ENCODE measurements around the gene ADGRL1. TPM values are rescaled to one million over a fixed set of nuclear protein-coding genes. Genes with fewer than 3 reads are reported as not detected.
"Not testable (repeated sequence)": the region's sequence is repeated elsewhere in the genome, so short reads cannot be mapped to it uniquely, and the experiment has no call there.

The ADGRL1 gene
- total RNA-seq, 2 donors from 2014 or later: 23.9 to 26.1 TPM

GRCh38 chr19:14200147-14200841, 5.7 kb downstream of the ADGRL1 start:
- DNase-seq: peak; percentile 34
- peak; percentile 44 to 51 for ATAC-seq
- intact Hi-C loops (cut with DNase I): loop anchor here in 1 of 2 donors (5.0 to 10.0 kb wide), 2 partner anchors 55 to 147 kb away; no protein-coding TSS in a partner anchor

DNA sequence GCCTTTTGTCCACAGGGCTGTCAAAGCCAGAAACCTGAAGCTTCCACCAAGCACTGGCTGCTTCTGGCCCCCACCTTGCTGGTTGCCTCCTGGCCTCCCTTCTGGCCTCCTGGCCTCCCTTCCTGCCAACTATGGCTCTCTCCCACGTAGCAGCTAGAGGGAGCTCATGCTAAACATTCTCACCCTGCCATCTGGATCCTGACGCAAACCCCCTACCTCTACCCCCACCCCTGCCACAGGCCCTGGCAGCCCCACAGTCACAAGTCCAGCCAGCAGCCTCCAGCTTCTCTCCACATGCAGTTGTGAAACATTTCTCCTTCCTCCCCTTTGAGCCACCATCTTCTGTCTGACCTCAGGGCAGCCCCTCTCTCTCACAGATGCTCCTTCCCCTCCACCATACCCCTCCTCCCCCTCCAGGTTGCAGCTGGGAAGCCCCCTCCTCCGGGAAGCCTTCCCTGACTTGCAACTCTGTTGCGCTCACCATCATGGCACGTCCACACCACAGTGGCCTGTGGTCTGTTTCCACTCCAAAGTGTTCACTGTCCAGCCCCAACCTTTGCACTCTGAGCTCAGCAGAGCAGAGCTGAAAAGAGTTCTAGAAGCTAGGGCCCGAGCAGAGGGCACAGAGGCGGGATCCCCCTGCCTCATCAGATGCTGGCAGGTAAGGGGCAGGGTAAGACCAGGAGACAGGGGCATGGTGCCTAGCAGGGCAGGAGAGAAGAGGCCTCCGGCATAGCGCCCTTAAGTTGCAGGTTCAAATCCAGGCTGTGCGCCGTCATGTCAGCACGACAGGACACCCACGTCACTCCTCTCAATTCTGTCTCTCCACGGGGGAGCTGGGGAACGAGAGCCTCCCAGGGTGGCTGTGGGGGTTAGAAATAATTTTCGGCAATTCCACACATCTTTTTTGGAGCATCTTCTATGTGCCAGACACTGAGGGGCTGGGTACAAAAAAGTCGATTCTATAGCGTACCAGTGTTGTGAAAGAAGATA, 7.3 kb downstream of the ADGRL1 start:
- intact Hi-C loops (cut with DNase I): no loop called here
- no peak for DNase-seq
- no peak for ATAC-seq

DNA sequence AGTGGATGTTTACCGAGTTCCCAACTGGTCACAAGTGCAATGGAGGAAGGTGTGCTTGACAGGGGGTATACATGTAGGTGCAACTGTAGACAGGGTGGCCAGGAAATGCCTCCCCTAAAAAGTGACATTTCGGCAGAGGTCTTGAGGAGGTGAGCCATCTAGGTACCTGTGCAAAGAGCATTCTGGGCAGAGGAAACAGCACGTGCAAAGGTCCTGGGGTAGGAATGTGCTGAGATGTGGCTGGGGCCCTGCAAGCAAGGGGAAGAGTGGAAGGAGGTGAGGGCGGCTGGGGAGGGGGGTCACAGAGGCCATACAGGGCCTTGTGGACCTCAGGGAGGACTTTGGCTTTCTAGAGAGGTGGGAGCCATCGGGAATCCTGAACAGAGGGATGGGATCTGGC, 8.1 kb downstream of the ADGRL1 start:
- DNase-seq (no peak), ATAC-seq (no peak)
- intact Hi-C loops (cut with DNase I): no loop called here

DNA sequence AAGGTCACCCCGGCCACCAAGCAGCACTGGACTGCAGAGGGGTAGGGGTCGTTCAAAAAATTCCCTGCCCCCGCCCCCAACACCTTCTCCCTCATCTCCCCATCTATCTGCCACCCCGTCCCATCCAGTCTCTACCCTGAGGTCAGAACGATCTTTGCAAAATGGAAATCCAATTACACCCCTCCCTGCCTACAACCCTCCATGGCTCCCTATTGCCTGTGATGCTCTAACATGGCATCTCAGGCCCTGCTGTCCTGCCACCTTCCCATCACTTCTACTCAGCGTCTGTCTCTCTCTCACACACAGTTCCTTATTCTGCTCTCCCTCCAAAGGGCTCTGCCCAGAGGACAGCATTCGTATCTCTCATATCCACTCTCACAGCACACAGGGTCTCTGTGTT, 8.7 kb downstream of the ADGRL1 start:
- intact Hi-C loops (cut with DNase I); DNase-seq; ATAC-seq: not testable (repeated sequence)

DNA sequence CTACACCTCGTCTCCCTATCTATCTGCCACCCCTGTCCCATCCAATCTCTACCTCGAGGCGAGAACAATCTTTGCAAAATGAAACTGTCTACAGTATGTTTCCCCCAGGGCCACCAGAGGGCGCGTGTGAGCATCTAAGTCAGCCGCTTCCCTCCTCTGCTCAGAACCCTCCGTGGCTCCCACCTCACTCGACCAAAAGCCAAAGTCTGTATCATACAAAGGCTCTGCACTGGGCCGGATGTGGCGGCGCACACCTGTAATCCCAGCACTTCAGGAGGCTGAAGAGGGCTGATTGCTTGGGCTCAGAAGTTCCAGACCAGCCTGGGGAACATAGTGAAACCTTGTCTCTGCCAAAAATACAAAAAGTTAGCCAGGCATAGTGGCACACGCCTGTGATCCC, 9.9 kb downstream of the ADGRL1 start:
- DNase-seq (peak; percentile 74), ATAC-seq (peak; percentile 56 to 65)
- intact Hi-C loops (cut with DNase I): not testable (repeated sequence)

GRCh38 chr19:14195216-14195615, 10.8 kb downstream of the ADGRL1 start:
- DNase-seq; ATAC-seq; intact Hi-C loops (cut with DNase I): not testable (repeated sequence)

DNA sequence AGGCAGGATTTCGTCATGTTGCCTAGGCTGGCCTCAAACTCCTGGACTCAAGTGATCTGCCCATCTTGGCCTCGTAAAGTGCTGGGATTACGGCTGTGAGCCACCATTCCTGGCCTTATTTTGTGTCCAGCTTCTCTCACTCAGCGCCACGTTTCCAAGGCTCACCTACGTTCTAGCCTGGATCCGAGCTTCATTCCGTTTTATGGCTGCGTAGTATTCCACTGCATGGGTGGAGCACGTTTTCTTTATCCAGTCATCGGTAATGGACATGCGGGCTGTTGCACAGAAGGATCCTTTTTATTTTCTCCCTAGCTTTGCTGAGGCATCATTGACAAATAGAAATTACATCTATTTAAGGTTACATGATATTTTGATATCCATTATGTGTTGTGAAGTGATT, 16.6 kb downstream of the ADGRL1 start:
- intact Hi-C loops (cut with DNase I): no loop called here
- no peak for DNase-seq
- no peak for ATAC-seq

GRCh38 chr19:14188086-14188485, 17.9 kb downstream of the ADGRL1 start:
- intact Hi-C loops (cut with DNase I); ATAC-seq; DNase-seq: not testable (repeated sequence)

GRCh38 chr19:14187561-14187960, 18.4 kb downstream of the ADGRL1 start:
- no peak for DNase-seq
- intact Hi-C loops (cut with DNase I): no loop called here
- no peak for ATAC-seq

GRCh38 chr19:14186684-14187083, 19.3 kb downstream of the ADGRL1 start:
- ATAC-seq; intact Hi-C loops (cut with DNase I); DNase-seq: not testable (repeated sequence)

DNA sequence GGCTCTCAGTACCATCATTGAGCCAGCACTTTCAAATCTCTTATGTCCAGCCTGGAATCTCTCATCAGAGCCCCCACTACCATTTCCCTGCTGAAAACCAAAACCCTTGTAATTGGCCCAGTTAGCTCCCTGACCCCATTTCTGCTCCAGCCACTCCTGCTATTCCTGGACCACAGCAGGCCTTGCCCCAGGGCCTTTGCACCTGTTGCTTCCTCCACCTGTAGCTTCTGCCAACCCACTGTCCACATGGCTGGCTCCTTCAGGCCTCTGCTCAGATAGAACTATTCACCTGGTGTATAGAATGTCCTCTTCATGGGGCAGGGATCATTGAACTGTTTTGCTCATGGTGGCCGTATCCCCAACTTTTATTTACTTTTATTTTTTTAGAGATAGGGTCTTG, 20.3 kb downstream of the ADGRL1 start:
- ATAC-seq; DNase-seq; intact Hi-C loops (cut with DNase I): not testable (repeated sequence)

DNA sequence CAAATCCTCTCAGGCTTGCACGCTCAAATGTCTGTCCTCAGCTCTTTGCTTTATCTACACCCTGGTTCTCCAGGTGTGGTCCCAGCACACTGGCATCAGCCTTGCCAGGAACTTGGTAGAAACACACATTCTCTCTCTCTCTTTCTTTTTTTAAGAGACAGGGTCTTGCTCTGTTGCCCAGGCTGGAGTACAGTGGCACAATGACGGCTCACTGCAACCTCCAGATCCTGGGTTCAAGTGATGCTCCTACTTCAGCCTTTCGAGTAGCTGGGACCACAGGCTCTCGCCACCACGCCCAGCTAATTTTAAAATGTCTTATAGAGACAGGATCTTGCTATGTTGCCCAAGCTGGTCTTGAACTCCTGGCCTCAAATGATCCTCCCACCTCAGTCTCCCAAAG, 20.8 kb downstream of the ADGRL1 start:
- DNase-seq (no peak), ATAC-seq (no peak)
- intact Hi-C loops (cut with DNase I): no loop called here

DNA sequence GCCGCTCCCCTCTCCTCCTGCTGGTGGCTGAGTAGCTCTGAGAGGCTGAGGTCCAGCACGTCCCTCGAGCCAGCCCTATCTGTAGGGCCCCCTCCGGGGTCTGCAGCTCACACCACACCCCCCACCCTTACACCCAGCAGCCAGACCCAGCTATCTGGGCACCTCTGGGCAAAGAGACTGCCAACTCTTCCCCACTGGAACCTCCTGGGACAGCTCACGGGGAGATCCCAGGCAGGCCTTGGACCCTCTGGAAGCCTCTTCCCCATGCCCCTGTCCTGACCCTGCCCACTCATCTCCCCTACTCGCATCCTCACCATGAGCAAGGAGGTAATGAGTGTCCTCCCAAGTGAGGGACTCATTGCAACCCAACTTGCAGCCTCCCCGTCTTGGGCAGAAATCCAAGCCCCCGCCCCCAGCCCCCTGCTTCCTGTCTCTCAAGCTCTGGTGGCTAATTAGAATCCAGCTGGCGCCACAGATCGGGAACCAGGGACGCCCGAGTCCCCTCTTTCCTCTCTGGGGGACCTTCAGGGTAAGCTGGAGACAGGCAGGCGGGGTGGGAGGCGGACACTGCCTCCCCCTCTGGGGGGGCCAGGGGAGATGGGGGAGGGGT, 22.1 kb downstream of the ADGRL1 start:
- intact Hi-C loops (cut with DNase I): no loop called here
- DNase-seq (no peak), ATAC-seq (peak in 1 of 2 donors; percentile 14)

GRCh38 chr19:14182476-14182875, 23.5 kb downstream of the ADGRL1 start:
- no peak for ATAC-seq
- intact Hi-C loops (cut with DNase I): no loop called here
- DNase-seq: no peak

DNA sequence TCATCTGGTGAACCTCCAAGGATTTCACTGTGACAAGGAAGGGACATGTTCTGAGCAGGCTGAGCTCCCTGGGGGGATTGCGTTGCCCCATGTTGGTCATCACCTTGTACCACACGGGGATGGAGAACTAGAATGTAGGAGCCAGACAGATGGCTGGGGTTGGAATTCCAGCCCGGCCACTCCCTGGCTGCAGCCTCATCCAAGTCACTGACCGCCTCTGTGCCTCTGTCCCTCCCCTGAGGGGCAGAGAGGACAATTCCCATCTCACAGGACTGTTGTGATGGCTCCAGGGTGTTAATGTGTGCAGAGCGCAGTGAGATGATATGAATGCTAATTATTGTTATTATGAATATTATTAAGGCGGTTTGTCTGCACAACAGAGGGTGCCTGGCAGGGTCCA, 24.1 kb downstream of the ADGRL1 start:
- intact Hi-C loops (cut with DNase I): no loop called here
- no peak for ATAC-seq
- DNase-seq: no peak

DNA sequence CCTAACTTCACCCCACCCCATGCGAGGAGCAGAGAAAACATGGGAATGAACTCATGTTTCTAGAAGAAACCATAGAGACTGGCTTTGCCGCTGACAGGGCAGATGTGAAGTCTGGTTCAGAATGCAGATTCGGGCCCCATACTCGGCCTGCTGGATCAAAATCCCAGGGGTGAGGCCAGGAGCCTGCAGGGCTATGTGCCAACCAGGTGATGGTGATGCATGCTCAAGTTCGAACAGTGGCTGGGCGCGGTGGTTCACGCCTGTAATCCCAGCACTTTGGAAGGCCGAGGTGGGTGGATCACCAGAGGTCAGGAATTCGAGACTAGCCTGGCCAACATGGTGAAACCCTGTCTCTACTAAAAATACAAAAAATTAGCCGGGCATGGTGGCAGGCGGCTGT, 24.8 kb downstream of the ADGRL1 start:
- ATAC-seq; intact Hi-C loops (cut with DNase I); DNase-seq: not testable (repeated sequence)

GRCh38 chr19:14177496-14178074, 28.4 kb downstream of the ADGRL1 start:
- ATAC-seq (no peak), DNase-seq (no peak)
- intact Hi-C loops (cut with DNase I): no loop called here

- intact Hi-C loops (cut with DNase I): no loop called here
- ATAC-seq: no peak
Observed at GRCh38 chr19:14175351-14175792, 30.6 kb downstream of the ADGRL1 start.

DNA sequence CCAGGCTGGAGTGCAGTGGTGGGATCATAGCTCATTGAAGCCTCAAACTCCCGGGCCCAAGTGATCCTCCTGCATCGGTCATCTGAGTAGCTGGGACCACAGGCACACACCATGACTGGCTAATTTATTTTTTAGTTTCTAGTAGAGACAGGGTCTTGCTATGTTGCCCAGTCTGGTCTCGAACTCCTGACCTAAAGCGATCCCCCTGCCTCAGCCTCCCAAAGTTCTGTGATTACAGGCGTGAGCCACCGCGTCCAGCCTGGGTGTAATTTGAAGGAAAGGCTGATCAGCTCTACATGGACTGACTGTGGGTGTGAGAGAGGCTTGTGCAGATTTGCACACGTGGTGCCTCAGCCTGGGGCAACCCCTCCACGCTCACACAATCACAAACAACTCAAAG, 31.1 kb downstream of the ADGRL1 start:
- DNase-seq (no peak), ATAC-seq (no peak)
- intact Hi-C loops (cut with DNase I): no loop called here

More at GRCh38 chr19:14175351-14175792, 30.6 kb downstream of the ADGRL1 start:
- no peak for DNase-seq
